ENCODE data around the gene ZCWPW1. TPM values are rescaled to one million over a fixed set of nuclear protein-coding genes. Genes with fewer than 3 reads are reported as not detected.

ZCWPW1 gene
- total and polyA plus RNA-seq, 2 experiments from 2014 or later, result 0.59 to 2.7 TPM

GRCh38 chr7:100476903-100477870 is 48.7 kb upstream of the ZCWPW1 start:
- ATAC-seq, result peak; percentile 26
- H2AFZ ChIP-seq, result no peak overlapping the region

GRCh38 chr7:100476101-100476780 is 47.7 kb upstream of the ZCWPW1 start:
- H3K27ac Mint-ChIP-seq, result no peak overlapping the region
- Histone ChIP-seq H3K4me2 (peak overlapping the region; percentile 65), H3F3A (replicated peaks; ENCODE audit: low read depth) (no peaks in the 10 kb centered on the region; the same call in 1 of the 2 replicates), H3K4me3 (peak overlapping the region; percentile 32; the same call in 1 of the 2 replicates), H3K9me2 (ENCODE audit: insufficient read depth) (no peaks in the 10 kb centered on the region), H3K27ac (ENCODE audit: low read depth) (no peak overlapping the region), H2AFZ (no peak overlapping the region), H3K27me3 (ENCODE audit: insufficient read depth) (no peaks in the 10 kb centered on the region), H3K36me3 (ENCODE audit: insufficient read depth) (no peaks in the 10 kb centered on the region; the same call in 1 of the 2 replicates), H4K20me1 (replicated peaks; ENCODE audit: insufficient read depth) (peaks cover 3% of the 10 kb centered on the region; the same call in 1 of the 2 replicates), H3K79me2 (replicated peaks; ENCODE audit: insufficient read depth) (no peaks in the 10 kb centered on the region; the same call in 1 of the 2 replicates), H3K4me1 (ENCODE audit: insufficient read depth) (peaks cover 17% of the 10 kb centered on the region)
- ATAC-seq, result no peak
- peaks cover 28% of the 10 kb centered on the region for H3K4me1 Mint-ChIP-seq
- no peaks in the 10 kb centered on the region; the same call in 2 of the 3 replicates for H3K9me3 Mint-ChIP-seq
- H3K27me3 Mint-ChIP-seq (ENCODE audit: insufficient read depth, low read depth, poor library complexity), result peaks cover 12% of the 10 kb centered on the region
- 0 out of 3 replicates have a peak overlapping the region, but pooled peaks have one; percentile 28 for H3K4me3 Mint-ChIP-seq
- H3K36me3 Mint-ChIP-seq (ENCODE audit: low read depth), result peaks cover 5% of the 10 kb centered on the region; the same call in 2 of the 3 replicates
- DNase-seq (ENCODE audit: low spot score), result no peak
- TF ChIP-seq, protein P1, sequence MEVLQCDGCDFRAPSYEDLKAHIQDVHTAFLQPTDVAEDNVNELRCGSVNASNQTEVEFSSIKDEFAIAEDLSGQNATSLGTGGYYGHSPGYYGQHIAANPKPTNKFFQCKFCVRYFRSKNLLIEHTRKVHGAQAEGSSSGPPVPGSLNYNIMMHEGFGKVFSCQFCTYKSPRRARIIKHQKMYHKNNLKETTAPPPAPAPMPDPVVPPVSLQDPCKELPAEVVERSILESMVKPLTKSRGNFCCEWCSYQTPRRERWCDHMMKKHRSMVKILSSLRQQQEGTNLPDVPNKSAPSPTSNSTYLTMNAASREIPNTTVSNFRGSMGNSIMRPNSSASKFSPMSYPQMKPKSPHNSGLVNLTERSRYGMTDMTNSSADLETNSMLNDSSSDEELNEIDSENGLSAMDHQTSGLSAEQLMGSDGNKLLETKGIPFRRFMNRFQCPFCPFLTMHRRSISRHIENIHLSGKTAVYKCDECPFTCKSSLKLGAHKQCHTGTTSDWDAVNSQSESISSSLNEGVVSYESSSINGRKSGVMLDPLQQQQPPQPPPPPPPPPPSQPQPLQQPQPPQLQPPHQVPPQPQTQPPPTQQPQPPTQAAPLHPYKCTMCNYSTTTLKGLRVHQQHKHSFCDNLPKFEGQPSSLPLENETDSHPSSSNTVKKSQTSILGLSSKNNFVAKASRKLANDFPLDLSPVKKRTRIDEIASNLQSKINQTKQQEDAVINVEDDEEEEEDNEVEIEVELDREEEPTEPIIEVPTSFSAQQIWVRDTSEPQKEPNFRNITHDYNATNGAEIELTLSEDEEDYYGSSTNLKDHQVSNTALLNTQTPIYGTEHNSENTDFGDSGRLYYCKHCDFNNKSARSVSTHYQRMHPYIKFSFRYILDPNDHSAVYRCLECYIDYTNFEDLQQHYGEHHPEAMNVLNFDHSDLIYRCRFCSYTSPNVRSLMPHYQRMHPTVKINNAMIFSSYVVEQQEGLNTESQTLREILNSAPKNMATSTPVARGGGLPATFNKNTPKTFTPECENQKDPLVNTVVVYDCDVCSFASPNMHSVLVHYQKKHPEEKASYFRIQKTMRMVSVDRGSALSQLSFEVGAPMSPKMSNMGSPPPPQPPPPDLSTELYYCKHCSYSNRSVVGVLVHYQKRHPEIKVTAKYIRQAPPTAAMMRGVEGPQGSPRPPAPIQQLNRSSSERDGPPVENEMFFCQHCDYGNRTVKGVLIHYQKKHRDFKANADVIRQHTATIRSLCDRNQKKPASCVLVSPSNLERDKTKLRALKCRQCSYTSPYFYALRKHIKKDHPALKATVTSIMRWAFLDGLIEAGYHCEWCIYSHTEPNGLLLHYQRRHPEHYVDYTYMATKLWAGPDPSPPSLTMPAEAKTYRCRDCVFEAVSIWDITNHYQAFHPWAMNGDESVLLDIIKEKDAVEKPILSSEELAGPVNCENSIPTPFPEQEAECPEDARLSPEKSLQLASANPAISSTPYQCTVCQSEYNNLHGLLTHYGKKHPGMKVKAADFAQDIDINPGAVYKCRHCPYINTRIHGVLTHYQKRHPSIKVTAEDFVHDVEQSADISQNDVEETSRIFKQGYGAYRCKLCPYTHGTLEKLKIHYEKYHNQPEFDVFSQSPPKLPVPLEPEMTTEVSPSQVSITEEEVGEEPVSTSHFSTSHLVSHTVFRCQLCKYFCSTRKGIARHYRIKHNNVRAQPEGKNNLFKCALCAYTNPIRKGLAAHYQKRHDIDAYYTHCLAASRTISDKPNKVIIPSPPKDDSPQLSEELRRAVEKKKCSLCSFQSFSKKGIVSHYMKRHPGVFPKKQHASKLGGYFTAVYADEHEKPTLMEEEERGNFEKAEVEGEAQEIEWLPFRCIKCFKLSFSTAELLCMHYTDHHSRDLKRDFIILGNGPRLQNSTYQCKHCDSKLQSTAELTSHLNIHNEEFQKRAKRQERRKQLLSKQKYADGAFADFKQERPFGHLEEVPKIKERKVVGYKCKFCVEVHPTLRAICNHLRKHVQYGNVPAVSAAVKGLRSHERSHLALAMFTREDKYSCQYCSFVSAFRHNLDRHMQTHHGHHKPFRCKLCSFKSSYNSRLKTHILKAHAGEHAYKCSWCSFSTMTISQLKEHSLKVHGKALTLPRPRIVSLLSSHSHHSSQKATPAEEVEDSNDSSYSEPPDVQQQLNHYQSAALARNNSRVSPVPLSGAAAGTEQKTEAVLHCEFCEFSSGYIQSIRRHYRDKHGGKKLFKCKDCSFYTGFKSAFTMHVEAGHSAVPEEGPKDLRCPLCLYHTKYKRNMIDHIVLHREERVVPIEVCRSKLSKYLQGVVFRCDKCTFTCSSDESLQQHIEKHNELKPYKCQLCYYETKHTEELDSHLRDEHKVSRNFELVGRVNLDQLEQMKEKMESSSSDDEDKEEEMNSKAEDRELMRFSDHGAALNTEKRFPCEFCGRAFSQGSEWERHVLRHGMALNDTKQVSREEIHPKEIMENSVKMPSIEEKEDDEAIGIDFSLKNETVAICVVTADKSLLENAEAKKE (CRISPR knock-in tag; IDR thresholded peaks at IDR 0.05), result no peak
- TF ChIP-seq JUNB (IDR thresholded peaks at IDR 0.05; ENCODE audit: unreplicated experiment) (no peak), NANOG (IDR thresholded peaks at IDR 0.05; ENCODE audit: borderline replicate concordance) (no peak), ZNF114 (CRISPR knock-in tag; IDR thresholded peaks at IDR 0.05) (no peak)

More at GRCh38 chr7:100476903-100477870, 48.7 kb upstream of the ZCWPW1 start:
- peaks cover 1% of the 10 kb centered on the region; the same call in 1 of the 2 replicates for H3F3A ChIP-seq (replicated peaks; ENCODE audit: low read depth)
- H3K4me3 Mint-ChIP-seq, result peak overlapping the region; percentile 94
- no peak overlapping the region for H3K27ac ChIP-seq (ENCODE audit: low read depth)
- H3K4me1 Mint-ChIP-seq, result peaks cover 25% of the 10 kb centered on the region
- no peaks in the 10 kb centered on the region for H3K9me2 ChIP-seq (ENCODE audit: insufficient read depth)
- no peaks in the 10 kb centered on the region; the same call in 1 of the 3 replicates for H3K9me3 Mint-ChIP-seq
- H3K4me3 ChIP-seq, result peak overlapping the region; percentile 90
- peaks cover 17% of the 10 kb centered on the region for H3K4me1 ChIP-seq (ENCODE audit: insufficient read depth)
- peak overlapping the region; percentile 93 for H3K4me2 ChIP-seq
- peaks cover 12% of the 10 kb centered on the region for H3K27me3 Mint-ChIP-seq (ENCODE audit: insufficient read depth, low read depth, poor library complexity)
- no peaks in the 10 kb centered on the region for H3K27me3 ChIP-seq (ENCODE audit: insufficient read depth)
- peak; percentile 69 for DNase-seq (ENCODE audit: low spot score)
- no peak overlapping the region for H3K27ac Mint-ChIP-seq
- TF ChIP-seq STAT1 (IDR thresholded peaks at IDR 0.05; ENCODE audit: unreplicated experiment), result no peak
- TF ChIP-seq, protein P2, sequence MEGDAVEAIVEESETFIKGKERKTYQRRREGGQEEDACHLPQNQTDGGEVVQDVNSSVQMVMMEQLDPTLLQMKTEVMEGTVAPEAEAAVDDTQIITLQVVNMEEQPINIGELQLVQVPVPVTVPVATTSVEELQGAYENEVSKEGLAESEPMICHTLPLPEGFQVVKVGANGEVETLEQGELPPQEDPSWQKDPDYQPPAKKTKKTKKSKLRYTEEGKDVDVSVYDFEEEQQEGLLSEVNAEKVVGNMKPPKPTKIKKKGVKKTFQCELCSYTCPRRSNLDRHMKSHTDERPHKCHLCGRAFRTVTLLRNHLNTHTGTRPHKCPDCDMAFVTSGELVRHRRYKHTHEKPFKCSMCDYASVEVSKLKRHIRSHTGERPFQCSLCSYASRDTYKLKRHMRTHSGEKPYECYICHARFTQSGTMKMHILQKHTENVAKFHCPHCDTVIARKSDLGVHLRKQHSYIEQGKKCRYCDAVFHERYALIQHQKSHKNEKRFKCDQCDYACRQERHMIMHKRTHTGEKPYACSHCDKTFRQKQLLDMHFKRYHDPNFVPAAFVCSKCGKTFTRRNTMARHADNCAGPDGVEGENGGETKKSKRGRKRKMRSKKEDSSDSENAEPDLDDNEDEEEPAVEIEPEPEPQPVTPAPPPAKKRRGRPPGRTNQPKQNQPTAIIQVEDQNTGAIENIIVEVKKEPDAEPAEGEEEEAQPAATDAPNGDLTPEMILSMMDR (conservative IDR thresholded peaks at IDR 0.05; ENCODE audit: low read depth in 2 of 2), result peak; percentile 42 to 79; a peak in 3 of 4 replicates
- TF ChIP-seq, protein P3, sequence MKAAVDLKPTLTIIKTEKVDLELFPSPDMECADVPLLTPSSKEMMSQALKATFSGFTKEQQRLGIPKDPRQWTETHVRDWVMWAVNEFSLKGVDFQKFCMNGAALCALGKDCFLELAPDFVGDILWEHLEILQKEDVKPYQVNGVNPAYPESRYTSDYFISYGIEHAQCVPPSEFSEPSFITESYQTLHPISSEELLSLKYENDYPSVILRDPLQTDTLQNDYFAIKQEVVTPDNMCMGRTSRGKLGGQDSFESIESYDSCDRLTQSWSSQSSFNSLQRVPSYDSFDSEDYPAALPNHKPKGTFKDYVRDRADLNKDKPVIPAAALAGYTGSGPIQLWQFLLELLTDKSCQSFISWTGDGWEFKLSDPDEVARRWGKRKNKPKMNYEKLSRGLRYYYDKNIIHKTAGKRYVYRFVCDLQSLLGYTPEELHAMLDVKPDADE (IDR thresholded peaks at IDR 0.05), result no peak
- TF ChIP-seq ZNF331 (CRISPR knock-in tag; IDR thresholded peaks at IDR 0.05; ENCODE audit: low read depth), result no peak
- peaks cover 3% of the 10 kb centered on the region; the same call in 1 of the 2 replicates for H4K20me1 ChIP-seq (replicated peaks; ENCODE audit: insufficient read depth)
- no peaks in the 10 kb centered on the region for H3K36me3 ChIP-seq (ENCODE audit: insufficient read depth)
- no peaks in the 10 kb centered on the region; the same call in 1 of the 2 replicates for H3K79me2 ChIP-seq (replicated peaks; ENCODE audit: insufficient read depth)
- peaks cover 5% of the 10 kb centered on the region; the same call in 2 of the 3 replicates for H3K36me3 Mint-ChIP-seq (ENCODE audit: low read depth)

All from GM23338 (cell line).